Activated CD4-positive, alpha-beta memory T cell treated with anti-CD3 and anti-CD28 coated beads for 36 hours (primary cell): Measurements from ENCODE around the gene C5AR2. TPM values are rescaled to one million over a fixed set of nuclear protein-coding genes. Genes with fewer than 3 reads are reported as not detected.

Experiments used
- CTCF ChIA-PET: fragments of 350-600 bp; sonication (Branson Sonifier 250); formaldehyde crosslinking; loops from one replicate; lab custom pipeline; 2021; ENCODE audit warnings: antibody characterized with exemption, inconsistent platforms; lab: Charles Lee
- POLR2A ChIA-PET: fragments of 350-600 bp; sonication (Branson Sonifier 250); formaldehyde crosslinking; loops from one replicate; lab custom pipeline; 2021; ENCODE audit warnings: antibody characterized with exemption; lab: Charles Lee
- DNase-seq: peaks from one replicate; pipeline ENCODE4 v3.0.0-alpha.2; 2020
- H3K27ac Mint-ChIP-seq: one replicate; pipeline ENCODE4 v1.8.0; 2021; ENCODE audit warnings: mixed read lengths
- H3K27me3 Mint-ChIP-seq: one replicate; pipeline ENCODE4 v1.8.0; 2021; ENCODE audit warnings: mixed read lengths
- H3K36me3 Mint-ChIP-seq: one replicate; pipeline ENCODE4 v1.8.0; 2021; ENCODE audit warnings: mixed read lengths
- H3K4me1 Mint-ChIP-seq: one replicate; pipeline ENCODE4 v1.8.0; 2021; ENCODE audit warnings: low read depth, mixed read lengths
- H3K4me3 Mint-ChIP-seq: one replicate; pipeline ENCODE4 v1.8.0; 2021; ENCODE audit warnings: mild to moderate bottlenecking, mixed read lengths
- H3K9me3 Mint-ChIP-seq: one replicate; pipeline ENCODE4 v1.8.0; 2021; ENCODE audit warnings: mixed read lengths
- intact Hi-C: fragments of 100-400 bp; cut with micrococcal nuclease; formaldehyde crosslinking; loops from one replicate; pipeline ENCODE4 v1.15.1; 2023
- total RNA-seq, 2 experiments: library from RNA; stranded (reverse); gene quantifications; one replicate each; pipeline ENCODE4 v1.2.3, GENCODE V29; 2021

The C5AR2 gene
- total RNA-seq, 2 experiments from 2014 or later = 0.05 to 0.07 TPM

DNA sequence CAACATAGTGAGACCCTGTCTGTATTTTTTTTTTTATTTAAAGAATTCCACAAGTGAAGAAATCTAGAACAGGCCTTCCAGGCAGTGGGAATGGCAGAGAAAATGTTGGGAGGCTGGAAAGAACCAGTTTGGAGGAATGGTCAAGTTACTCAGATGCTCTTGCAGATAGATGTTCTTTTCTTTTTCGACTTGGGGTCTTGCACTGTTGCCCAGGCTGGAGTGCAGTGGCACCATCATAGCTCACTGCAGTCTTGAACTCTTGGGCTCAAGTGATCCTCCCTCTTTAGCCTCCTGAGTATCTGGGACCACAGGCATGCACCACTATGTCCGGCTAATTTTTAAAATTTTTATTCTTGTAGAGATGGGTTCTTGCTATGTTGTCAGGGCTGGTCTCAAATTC lies 21.7 kb upstream of the C5AR2 start:
- CTCF ChIA-PET = interaction anchor here (0.6 kb wide), 1 partner anchor 849 kb away, joined by 3 read pairs; no protein-coding TSS in a partner anchor
- Mint-ChIP-seq H3K4me1 (peaks cover 2% of the 10 kb centered on the region), H3K36me3 (no peaks in the 10 kb centered on the region), H3K4me3 (no peak overlapping the region), H3K27me3 (peaks cover 8% of the 10 kb centered on the region), H3K9me3 (no peaks in the 10 kb centered on the region), H3K27ac (no peak overlapping the region)
- no peak for DNase-seq
- intact Hi-C loops = no loop called here
- POLR2A ChIA-PET = no interaction called here

DNA sequence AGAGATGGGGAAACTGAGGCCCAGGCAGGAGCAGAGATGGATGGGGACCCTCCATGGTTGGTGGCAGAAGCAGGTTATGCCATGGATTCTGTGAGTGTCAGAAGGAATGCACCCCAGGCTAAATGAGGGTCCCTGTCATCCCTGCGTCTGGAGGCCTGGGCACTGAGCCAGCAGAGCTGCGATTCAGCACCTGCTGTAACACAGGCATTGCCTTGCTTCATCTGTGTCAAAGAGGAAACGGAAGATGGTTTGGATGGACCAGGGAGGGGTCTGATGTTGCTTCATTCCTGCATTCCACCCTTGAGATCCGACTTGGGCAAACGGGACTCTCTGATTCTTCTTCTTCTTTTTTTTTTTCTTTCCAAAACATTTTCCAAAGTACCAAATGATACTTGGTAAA lies 21.2 kb upstream of the C5AR2 start:
- H3K9me3 Mint-ChIP-seq = no peaks in the 10 kb centered on the region
- DNase-seq = no peak
- peaks cover 2% of the 10 kb centered on the region for H3K4me1 Mint-ChIP-seq
- H3K36me3 Mint-ChIP-seq = no peaks in the 10 kb centered on the region
- no peak overlapping the region for H3K27ac Mint-ChIP-seq
- H3K27me3 Mint-ChIP-seq = peaks cover 7% of the 10 kb centered on the region
- ChIA-PET POLR2A (no interaction called here), CTCF (interaction anchor here (0.6 kb wide), 1 partner anchor 849 kb away, joined by 3 read pairs; no protein-coding TSS in a partner anchor)
- intact Hi-C loops = no loop called here
- no peak overlapping the region for H3K4me3 Mint-ChIP-seq

DNA sequence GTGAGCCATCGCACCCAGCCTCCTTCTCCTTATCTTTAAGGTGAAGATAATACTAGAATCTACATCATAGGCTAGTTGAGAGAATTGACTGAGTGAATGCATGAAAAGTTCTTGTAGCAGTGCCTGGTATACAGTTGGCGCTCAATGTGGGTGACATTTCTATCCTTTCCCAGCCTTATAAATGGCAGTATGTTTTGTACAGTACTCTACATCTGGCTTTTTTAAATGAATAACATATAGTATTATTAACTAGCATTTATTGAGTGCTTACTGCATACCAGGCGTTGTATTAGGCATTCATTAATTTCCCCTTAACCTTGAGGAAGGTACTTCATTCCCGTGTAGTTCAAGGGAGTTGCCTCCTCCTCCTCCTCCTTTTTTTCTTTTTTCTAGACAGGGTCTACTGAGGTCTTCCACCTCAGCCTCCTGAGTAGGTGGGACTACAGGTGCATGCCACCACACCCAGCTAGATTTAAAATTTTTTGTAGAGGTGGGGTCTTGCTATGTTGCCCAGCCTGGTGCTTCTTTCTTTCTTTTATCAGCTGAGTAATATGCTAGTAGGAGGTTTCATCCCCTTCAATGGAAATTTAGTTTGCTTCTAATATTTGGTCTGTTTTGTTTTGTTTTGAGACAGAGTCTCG lies 19.5 kb upstream of the C5AR2 start:
- Mint-ChIP-seq H3K27me3 (peaks cover 11% of the 10 kb centered on the region), H3K4me3 (no peak overlapping the region), H3K36me3 (no peaks in the 10 kb centered on the region), H3K9me3 (no peaks in the 10 kb centered on the region), H3K27ac (no peak overlapping the region), H3K4me1 (peaks cover 2% of the 10 kb centered on the region)
- ChIA-PET POLR2A (no interaction called here), CTCF (no interaction called here)
- intact Hi-C loops = no loop called here
- DNase-seq = no peak

DNA sequence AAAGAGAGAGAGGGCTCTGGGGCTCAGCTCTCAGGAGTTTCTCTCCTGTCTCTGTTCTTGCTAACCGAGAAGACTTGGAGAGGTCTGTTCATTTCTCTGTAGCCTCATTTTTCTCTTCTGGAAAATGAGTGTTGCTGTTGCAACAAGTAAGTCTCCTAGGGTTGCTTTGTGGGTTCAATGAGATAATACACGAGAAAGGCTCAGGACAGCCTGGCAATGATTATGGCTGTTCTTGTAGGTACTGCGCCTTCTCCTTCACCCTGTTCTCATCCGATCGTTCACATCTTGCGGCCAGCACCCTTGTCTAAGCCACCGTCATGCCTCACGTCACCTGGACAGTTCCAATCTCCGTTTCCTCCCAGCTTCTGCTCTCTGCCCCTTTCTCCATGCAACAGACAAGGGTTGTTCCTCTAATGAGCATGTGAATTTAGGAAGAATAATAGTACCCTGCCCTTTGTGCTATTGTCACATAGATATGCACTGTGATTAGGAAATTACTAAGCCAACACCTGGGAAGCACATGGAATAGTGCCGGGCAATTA lies 18.1 kb upstream of the C5AR2 start:
- CTCF ChIA-PET = interaction anchor here (1.2 kb wide), 1 partner anchor 9 kb away, joined by 4 read pairs; no protein-coding TSS in a partner anchor
- no peaks in the 10 kb centered on the region for H3K9me3 Mint-ChIP-seq
- POLR2A ChIA-PET = no interaction called here

DNA sequence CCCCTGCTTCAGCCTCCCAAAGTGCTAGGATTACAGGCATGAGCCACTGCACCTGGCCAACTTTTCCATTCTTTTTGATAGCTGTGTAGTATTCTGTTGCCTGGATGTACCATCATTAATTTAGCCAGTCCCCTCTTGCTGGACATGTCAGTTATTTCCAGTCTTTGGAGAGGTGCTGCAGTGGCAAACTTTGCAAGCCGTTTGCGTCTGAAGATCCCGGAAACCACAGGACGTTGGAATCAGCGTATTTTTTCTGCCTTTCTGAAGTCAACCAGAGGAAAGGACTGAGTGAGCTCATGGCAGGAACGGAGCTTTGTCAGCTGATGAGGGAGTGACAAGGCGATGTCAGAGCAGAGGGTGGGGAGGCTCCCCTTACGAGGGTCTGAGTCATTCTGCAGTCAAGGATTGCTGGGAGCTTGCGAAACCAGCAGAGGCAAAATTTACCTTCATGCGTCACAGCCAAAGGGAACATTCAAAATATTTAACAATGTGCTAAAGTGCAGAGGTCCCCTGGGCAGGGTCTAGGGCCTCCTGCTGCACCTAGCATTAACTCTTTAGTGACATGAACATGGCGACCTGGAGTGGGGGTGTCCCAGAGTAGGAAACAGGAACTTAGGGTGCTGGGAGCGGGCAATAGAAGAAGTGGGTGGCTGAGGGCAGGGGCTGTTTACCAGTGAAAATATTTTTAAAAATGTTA lies 16.7 kb upstream of the C5AR2 start:
- ChIA-PET CTCF (interaction anchor here (1.1 to 2.2 kb wide), 2 partner anchors 31 to 34 kb away, joined by 3 to 9 read pairs; partner anchors contain the start of gene DHX34), POLR2A (no interaction called here)
- Mint-ChIP-seq H3K9me3 (no peaks in the 10 kb centered on the region), H3K36me3 (no peaks in the 10 kb centered on the region), H3K4me1 (peaks cover 2% of the 10 kb centered on the region), H3K4me3 (no peak overlapping the region), H3K27ac (no peak overlapping the region), H3K27me3 (peaks cover 16% of the 10 kb centered on the region)
- peak; percentile 61 for DNase-seq
- intact Hi-C loops = no loop called here

More for the DNA sequence above, 18.1 kb upstream of the C5AR2 start:
- no peak overlapping the region for H3K4me3 Mint-ChIP-seq
- H3K36me3 Mint-ChIP-seq = no peaks in the 10 kb centered on the region
- H3K27me3 Mint-ChIP-seq = peaks cover 12% of the 10 kb centered on the region
- no peak for DNase-seq
- intact Hi-C loops = no loop called here
- peaks cover 2% of the 10 kb centered on the region for H3K4me1 Mint-ChIP-seq
- no peak overlapping the region for H3K27ac Mint-ChIP-seq

DNA sequence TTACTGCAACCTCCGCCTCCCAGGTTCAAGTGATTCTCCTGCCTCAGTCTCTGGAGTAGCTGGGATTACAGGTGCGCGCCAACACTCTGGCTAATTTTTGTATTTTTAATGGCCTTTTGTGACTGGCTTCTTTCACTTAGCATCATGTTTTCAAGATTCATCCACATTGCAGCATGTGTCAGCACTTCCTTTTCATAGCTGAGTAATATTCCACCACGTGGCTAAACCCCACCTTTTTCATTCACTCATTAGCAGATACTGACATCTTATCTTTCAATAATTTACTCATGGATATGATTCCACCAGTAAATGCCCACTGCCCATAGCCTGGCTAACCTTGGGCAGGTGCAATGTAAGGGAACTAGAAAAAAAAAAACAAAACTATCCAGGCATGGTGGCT lies 15.5 kb upstream of the C5AR2 start:
- no peak for DNase-seq
- Mint-ChIP-seq H3K4me3 (no peak overlapping the region), H3K4me1 (peaks cover 2% of the 10 kb centered on the region), H3K27me3 (peaks cover 20% of the 10 kb centered on the region), H3K9me3 (no peaks in the 10 kb centered on the region), H3K36me3 (no peaks in the 10 kb centered on the region), H3K27ac (no peak overlapping the region)
- CTCF ChIA-PET = interaction anchor here (1.2 to 2.2 kb wide), 3 partner anchors 20 to 75 kb away, joined by 4 to 9 read pairs (median 6); partner anchors contain the start of gene DHX34
- intact Hi-C loops = no loop called here
- POLR2A ChIA-PET = no interaction called here

DNA sequence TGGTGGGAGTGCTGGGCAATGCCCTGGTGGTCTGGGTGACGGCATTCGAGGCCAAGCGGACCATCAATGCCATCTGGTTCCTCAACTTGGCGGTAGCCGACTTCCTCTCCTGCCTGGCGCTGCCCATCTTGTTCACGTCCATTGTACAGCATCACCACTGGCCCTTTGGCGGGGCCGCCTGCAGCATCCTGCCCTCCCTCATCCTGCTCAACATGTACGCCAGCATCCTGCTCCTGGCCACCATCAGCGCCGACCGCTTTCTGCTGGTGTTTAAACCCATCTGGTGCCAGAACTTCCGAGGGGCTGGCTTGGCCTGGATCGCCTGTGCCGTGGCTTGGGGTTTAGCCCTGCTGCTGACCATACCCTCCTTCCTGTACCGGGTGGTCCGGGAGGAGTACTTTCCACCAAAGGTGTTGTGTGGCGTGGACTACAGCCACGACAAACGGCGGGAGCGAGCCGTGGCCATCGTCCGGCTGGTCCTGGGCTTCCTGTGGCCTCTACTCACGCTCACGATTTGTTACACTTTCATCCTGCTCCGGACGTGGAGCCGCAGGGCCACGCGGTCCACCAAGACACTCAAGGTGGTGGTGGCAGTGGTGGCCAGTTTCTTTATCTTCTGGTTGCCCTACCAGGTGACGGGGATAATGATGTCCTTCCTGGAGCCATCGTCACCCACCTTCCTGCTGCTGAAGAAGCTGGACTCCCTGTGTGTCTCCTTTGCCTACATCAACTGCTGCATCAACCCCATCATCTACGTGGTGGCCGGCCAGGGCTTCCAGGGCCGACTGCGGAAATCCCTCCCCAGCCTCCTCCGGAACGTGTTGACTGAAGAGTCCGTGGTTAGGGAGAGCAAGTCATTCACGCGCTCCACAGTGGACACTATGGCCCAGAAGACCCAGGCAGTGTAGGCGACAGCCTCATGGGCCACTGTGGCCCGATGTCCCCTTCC lies 11.8 kb upstream of the C5AR2 start:
- H3K4me3 Mint-ChIP-seq = no peak overlapping the region
- no peaks in the 10 kb centered on the region for H3K9me3 Mint-ChIP-seq
- ChIA-PET POLR2A (no interaction called here), CTCF (no interaction called here)
- H3K36me3 Mint-ChIP-seq = no peaks in the 10 kb centered on the region
- no peak overlapping the region for H3K27ac Mint-ChIP-seq
- H3K27me3 Mint-ChIP-seq = peaks cover 30% of the 10 kb centered on the region
- no peak for DNase-seq
- intact Hi-C loops = no loop called here
- H3K4me1 Mint-ChIP-seq = peaks cover 2% of the 10 kb centered on the region

DNA sequence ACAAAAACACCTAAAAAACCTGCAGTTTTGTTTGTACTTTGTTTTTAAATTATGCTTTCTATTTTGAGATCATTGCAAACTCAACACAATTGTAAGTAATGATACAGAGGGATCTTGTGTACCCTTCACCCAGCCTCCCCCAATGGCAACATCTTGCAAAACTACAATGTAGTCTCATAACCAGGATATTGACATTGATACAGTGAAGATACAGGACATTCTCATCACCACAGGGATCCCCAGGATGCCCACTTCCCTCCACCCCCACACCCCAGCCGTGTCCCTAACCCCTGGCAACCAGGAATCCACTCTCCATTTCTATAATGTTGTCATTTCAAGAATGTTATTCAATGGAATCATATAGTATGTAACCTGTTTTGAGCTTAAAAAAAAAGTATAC lies 10.3 kb upstream of the C5AR2 start:
- POLR2A ChIA-PET = no interaction called here
- intact Hi-C loops = no loop called here
- Mint-ChIP-seq H3K27me3 (peaks cover 29% of the 10 kb centered on the region), H3K9me3 (no peaks in the 10 kb centered on the region), H3K36me3 (no peaks in the 10 kb centered on the region), H3K4me3 (no peak overlapping the region), H3K4me1 (no peaks in the 10 kb centered on the region), H3K27ac (no peak overlapping the region)
- CTCF ChIA-PET = no interaction called here
- DNase-seq = no peak

DNA sequence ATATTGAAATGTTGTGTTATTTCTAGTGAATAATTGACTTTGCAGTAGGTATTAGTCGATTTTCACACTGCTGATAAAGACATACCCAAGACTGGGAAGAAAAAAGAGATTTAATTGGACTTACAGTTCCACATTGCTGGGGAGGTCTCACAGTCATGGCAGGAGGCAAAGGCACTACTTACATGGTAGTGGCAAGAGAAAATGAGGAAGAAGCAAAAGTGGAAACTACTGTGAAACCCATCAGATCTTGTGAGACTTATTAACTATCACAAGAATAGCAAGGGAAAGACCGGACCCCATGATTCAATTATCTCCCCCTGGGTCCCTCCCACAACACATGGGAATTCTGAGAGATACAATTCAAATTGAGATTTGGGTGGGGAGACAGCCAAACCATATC lies 9.9 kb upstream of the C5AR2 start:
- Mint-ChIP-seq H3K9me3 (no peaks in the 10 kb centered on the region), H3K36me3 (no peaks in the 10 kb centered on the region), H3K27ac (no peak overlapping the region), H3K27me3 (peaks cover 27% of the 10 kb centered on the region), H3K4me1 (no peaks in the 10 kb centered on the region), H3K4me3 (no peak overlapping the region)
- ChIA-PET CTCF (no interaction called here), POLR2A (no interaction called here)
- no peak for DNase-seq
- intact Hi-C loops = no loop called here

DNA sequence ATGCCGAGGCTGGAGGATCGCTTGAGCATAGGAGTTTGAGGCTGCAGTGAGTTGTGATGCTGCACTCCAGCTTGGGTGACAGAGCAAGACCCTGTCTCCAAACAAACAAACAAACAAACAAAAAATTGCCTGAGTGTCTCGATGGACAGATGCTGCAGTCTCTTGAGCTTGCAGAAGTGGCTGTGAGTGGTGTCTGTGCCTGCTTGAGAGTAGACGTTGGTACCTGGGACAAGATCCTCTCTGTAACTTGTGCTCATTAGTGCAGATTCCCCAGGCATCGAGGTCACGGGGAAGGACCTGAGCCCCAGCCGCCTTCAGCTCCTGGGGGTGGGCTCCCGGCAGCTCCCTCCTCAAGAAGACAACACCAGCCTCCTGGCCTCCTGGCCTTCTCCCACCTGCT lies 8.6 kb upstream of the C5AR2 start:
- no peaks in the 10 kb centered on the region for H3K36me3 Mint-ChIP-seq
- POLR2A ChIA-PET = no interaction called here
- H3K9me3 Mint-ChIP-seq = no peaks in the 10 kb centered on the region
- H3K4me3 Mint-ChIP-seq = no peak overlapping the region
- DNase-seq = no peak
- H3K27ac Mint-ChIP-seq = no peak overlapping the region
- CTCF ChIA-PET = interaction anchor here (0.9 kb wide), 1 partner anchor 68 kb away, joined by 6 read pairs; no protein-coding TSS in a partner anchor
- intact Hi-C loops = no loop called here
- H3K4me1 Mint-ChIP-seq = no peaks in the 10 kb centered on the region
- peaks cover 25% of the 10 kb centered on the region for H3K27me3 Mint-ChIP-seq

DNA sequence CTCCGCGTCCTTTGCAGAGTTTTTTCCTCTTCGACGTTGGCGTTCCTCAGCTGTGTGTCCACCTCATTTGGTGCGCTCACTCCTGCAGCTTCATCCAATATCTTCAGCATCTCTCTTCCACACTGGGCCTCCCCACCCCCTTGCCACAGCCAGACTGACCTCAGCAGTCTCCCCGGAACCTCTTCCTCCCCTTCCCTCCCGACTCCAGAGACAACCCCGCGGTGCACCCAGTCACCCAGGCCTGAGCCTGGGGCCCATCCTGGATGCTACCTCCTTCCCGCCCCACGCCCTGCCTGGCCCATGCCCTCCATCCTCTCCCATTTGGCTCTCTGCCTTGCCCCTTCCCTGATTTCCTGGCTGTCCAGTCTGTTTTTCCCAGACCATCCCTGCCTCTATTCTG lies 8.1 kb upstream of the C5AR2 start:
- DNase-seq = no peak
- no peak overlapping the region for H3K27ac Mint-ChIP-seq
- peaks cover 25% of the 10 kb centered on the region for H3K27me3 Mint-ChIP-seq
- ChIA-PET CTCF (no interaction called here), POLR2A (no interaction called here)
- H3K9me3 Mint-ChIP-seq = no peaks in the 10 kb centered on the region
- H3K4me3 Mint-ChIP-seq = no peak overlapping the region
- H3K36me3 Mint-ChIP-seq = no peaks in the 10 kb centered on the region
- intact Hi-C loops = no loop called here
- H3K4me1 Mint-ChIP-seq = no peaks in the 10 kb centered on the region

DNA sequence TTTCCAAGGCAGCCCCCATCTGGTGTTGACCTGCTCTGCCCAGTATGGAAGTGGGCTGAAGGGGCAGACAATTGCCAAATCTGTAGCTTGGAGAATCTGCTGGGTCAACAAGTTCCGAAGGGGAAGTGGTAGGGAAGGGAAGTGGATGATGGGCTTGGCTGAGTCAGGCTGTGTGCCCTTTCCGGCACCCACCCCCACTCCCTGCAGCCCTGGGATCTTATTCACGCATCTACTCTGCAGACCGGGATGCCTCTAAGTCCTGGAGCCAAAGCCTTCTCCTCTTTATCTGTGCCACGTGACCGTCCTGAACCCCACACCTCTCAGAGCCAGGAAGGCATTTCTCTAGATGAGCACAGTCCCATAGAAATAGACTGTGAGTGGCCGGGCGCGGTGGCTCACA lies 7.5 kb upstream of the C5AR2 start:
- Mint-ChIP-seq H3K4me3 (no peak overlapping the region), H3K36me3 (no peaks in the 10 kb centered on the region), H3K27ac (no peak overlapping the region), H3K9me3 (no peaks in the 10 kb centered on the region), H3K27me3 (peaks cover 25% of the 10 kb centered on the region), H3K4me1 (no peaks in the 10 kb centered on the region)
- DNase-seq = no peak
- ChIA-PET CTCF (no interaction called here), POLR2A (no interaction called here)
- intact Hi-C loops = no loop called here
